Esophagus squamous epithelium (tissue), 5 donors: Measurements from ENCODE around the gene NUP188. TPM values are rescaled to one million over a fixed set of nuclear protein-coding genes. Genes with fewer than 3 reads are reported as not detected.

ENCODE experiments used
- DNase-seq: peaks from one replicate; lab custom pipeline; 2025; lab: John Stamatoyannopoulos, UW
- H3K27ac ChIP-seq, 4 donors: fragments of 200-600 bp; sonication (generic); one replicate each; pipeline ENCODE4 v1.5.1; 2016 to 2019; ENCODE audit warnings: mild to moderate bottlenecking in 1 of 4
- H3K27me3 ChIP-seq, 4 donors: fragments of 200-600 bp; sonication (generic); 1 replicate in 3 of 4; 2 replicates in 1 of 4; pipeline versions ENCODE4 v1.5.1 to v1.6.0; 2017 to 2021; ENCODE audit warnings: antibody characterized with exemption in 1 of 4
- H3K36me3 ChIP-seq, 3 donors: fragments of 200-600 bp; sonication (generic); one replicate each; pipeline ENCODE4 v1.5.1; 2016 to 2019
- H3K4me1 ChIP-seq, 3 donors: fragments of 200-600 bp; sonication (generic); one replicate each; pipeline ENCODE4 v1.5.1; 2017 to 2019
- H3K4me3 ChIP-seq, 4 donors: fragments of 200-600 bp; sonication (generic); 1 replicate in 3 of 4; 2 replicates in 1 of 4; pipeline ENCODE4 v1.5.1; 2016 to 2019; ENCODE audit warnings: mild to moderate bottlenecking in 2 of 4, moderate library complexity in 1 of 4
- H3K9me3 ChIP-seq, 3 donors: fragments of 200-600 bp; sonication (generic); one replicate each; pipeline ENCODE4 v1.5.1; 2016 to 2019
- CTCF ChIP-seq, 6 experiments: fragments of 450-650 bp in 4 of 6; fragments of 200-600 bp in 2 of 6; sonication (generic) in 2 of 6; IDR thresholded peaks; one replicate each; pipeline ENCODE4 v1.5.1; 2016 to 2019; ENCODE audit warnings: antibody characterized with exemption in 6 of 6, mild to moderate bottlenecking in 4 of 6, moderate library complexity in 4 of 6
- POLR2A ChIP-seq, 4 donors: fragments of 450-650 bp; IDR thresholded peaks; one replicate each; pipeline ENCODE4 v1.6.1; 2017; ENCODE audit warnings: antibody characterized with exemption in 4 of 4, mild to moderate bottlenecking in 4 of 4, moderate library complexity in 3 of 4
- WGBS, 2 donors: methylation state at CpG; one replicate each; pipeline ENCODE4 v1.1.5; 2018; 5-methylcytosine and 5-hydroxymethylcytosine counted together
- intact Hi-C: fragments of 100-400 bp; cut with DNase I; formaldehyde crosslinking; loops from one replicate; pipeline ENCODE4 v1.15.0; 2022
- total RNA-seq, 4 donors: library from RNA; depleted of rRNA; stranded (reverse); fragments of >200 nt; gene quantifications; one replicate each; pipeline ENCODE4 v1.1.0, GENCODE V29; 2016
- donor health status: DM: yes; HTN: yes; CAD: no.

Gene NUP188
- total RNA-seq, 4 donors from 2014 or later, result 61.0 to 78.6 (median 67.1) TPM

DNA sequence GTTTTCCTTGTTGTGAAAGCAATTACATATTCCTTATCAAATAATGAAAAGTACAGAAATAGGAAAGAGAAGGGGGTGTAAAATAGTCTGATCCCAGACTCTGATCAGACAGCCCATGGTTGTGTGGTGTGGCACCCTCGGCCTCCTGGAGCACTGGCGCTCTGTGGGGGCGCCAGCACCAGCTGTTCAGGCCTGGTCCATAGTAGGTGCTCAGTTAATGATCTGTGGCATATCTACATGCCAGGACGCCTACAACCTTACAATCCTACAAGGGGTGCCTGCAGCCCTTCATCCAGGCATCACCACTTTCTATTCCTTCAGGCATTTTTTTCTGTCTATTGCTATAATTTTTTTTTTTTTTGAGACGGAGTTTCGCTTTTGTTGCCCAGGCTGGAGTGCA lies 105.5 kb downstream of the NUP188 start:
- Histone ChIP-seq H3K4me1 (peaks cover 0 to 20% (median 3%) of the 10 kb centered on the region in 3 donors), H3K36me3 (peaks cover 14 to 100% (median 19%) of the 10 kb centered on the region in 3 donors), H3K27me3 (no peaks in the 10 kb centered on the region), H3K27ac (peak overlapping the region; percentile 6 to 77 (median 36)), H3K9me3 (no peaks in the 10 kb centered on the region), H3K4me3 (no peak overlapping the region)
- intact Hi-C loops, result no loop called here
- 76 to 87% methylated on average over 6 of the region's 6 CpGs for WGBS, 2 donors
- TF ChIP-seq POLR2A (IDR thresholded peaks at IDR 0.05) (no peak), CTCF (IDR thresholded peaks at IDR 0.05) (no peak)
- DNase-seq, result no peak

DNA sequence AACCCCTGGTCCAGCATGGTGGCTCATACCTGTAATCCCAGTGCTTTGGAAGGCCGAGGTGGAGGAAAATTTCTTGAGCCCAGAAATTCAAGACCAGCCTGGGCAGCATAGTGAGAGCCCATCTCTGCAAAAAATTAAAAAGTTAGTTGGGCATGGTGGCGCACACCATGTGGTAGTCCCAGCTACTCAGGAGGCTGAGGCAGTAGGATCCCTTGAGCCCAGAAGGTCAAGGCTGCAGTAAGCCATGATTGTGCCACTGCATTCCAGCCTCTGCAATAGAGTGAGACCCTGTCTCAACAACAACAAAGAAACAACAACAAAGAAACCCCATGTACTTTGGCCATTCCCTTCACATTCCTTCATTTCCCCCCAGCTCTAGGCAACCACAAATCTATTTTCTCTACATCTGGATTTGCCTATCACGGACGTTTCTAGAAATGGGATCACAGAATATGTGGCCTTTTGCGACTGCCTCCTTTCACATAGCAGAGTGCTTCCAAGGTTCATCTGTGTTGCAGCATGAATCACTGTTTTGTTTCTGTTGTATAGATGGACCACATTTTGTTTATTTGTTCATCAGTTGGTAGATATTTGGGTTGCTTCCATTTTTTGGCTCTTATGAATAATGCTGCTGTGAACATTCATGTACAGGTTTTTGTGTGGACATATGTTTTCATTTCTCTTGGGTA lies 106.8 kb downstream of the NUP188 start:
- intact Hi-C loops, result no loop called here

More for the DNA sequence above, 106.8 kb downstream of the NUP188 start:
- Histone ChIP-seq H3K9me3 (no peaks in the 10 kb centered on the region), H3K27ac (no peak overlapping the region), H3K4me3 (no peak overlapping the region), H3K4me1 (peaks cover 0 to 20% (median 3%) of the 10 kb centered on the region in 3 donors), H3K36me3 (peaks cover 4 to 98% (median 7%) of the 10 kb centered on the region in 3 donors), H3K27me3 (no peaks in the 10 kb centered on the region)
- no peak for DNase-seq
- 79 to 95% methylated on average over 5 of the region's 5 CpGs for WGBS, 2 donors
- TF ChIP-seq POLR2A (IDR thresholded peaks at IDR 0.05) (no peak), CTCF (IDR thresholded peaks at IDR 0.05) (no peak)

Other genes with a start within 250 kb of the NUP188 start
- 1 to 10 TPM; 2.3 to 6.2 (median 3.2) TPM for gene PKN3, start 245.2 kb upstream of the NUP188 start, total RNA-seq
- 10 to 100 TPM; 51.5 to 99.4 (median 77.1) TPM for gene ZDHHC12, start 223.6 kb upstream of the NUP188 start, total RNA-seq
- 10 to 100 TPM; 20.1 to 51.4 (median 29.0) TPM for gene ZER1, start 175.8 kb upstream of the NUP188 start, total RNA-seq
- gene TBC1D13, start 160.4 kb upstream of the NUP188 start, total RNA-seq, result 10 to 100 TPM in 3 of 4 donors, 1 to 10 TPM in 1; 9.6 to 17.9 (median 16.7) TPM
- 10 to 100 TPM; 21.2 to 40.1 (median 36.5) TPM for gene ENDOG, start 129.2 kb upstream of the NUP188 start, total RNA-seq
- 10 to 100 TPM; 14.0 to 29.2 (median 20.5) TPM for gene SPOUT1, start 117.9 kb upstream of the NUP188 start, total RNA-seq
- gene KYAT1, start 65.7 kb upstream of the NUP188 start, total RNA-seq, result 1 to 10 TPM; 4.0 to 9.4 (median 5.7) TPM
- 100 to 1,000 TPM in 3 of 4 donors, 10 to 100 TPM in 1; 70.0 to 153 (median 122) TPM for gene LRRC8A, start 65.6 kb upstream of the NUP188 start, total RNA-seq
- gene PHYHD1, start 26.7 kb upstream of the NUP188 start, total RNA-seq, result 10 to 100 TPM in 3 of 4 donors, 1 to 10 TPM in 1; 3.7 to 34.0 (median 23.0) TPM
- gene DOLK, start 96 bp upstream of the NUP188 start, total RNA-seq, result 10 to 100 TPM; 12.8 to 21.2 (median 16.2) TPM
- 100 to 1,000 TPM in 2 of 4 donors, 10 to 100 TPM in 2; 70.3 to 169 (median 113) TPM for gene SH3GLB2, start 80.6 kb downstream of the NUP188 start, total RNA-seq
- gene MIGA2, start 88.9 kb downstream of the NUP188 start, total RNA-seq, result 10 to 100 TPM; 27.5 to 49.3 (median 29.8) TPM
- gene DOLPP1, start 133.4 kb downstream of the NUP188 start, total RNA-seq, result 10 to 100 TPM in 3 of 4 donors, 1 to 10 TPM in 1; 9.7 to 23.0 (median 19.3) TPM
- 10 to 100 TPM; 25.3 to 61.5 (median 44.9) TPM for gene CRAT, start 163.1 kb downstream of the NUP188 start, total RNA-seq
- gene PTPA, start 163.7 kb downstream of the NUP188 start, total RNA-seq, result 100 to 1,000 TPM in 1 of 4 donors, 10 to 100 TPM in 3; 59.1 to 110 (median 80.6) TPM
- gene IER5L, start 230.6 kb downstream of the NUP188 start, total RNA-seq, result 1 to 10 TPM; 6.1 to 8.7 (median 7.2) TPM